ENCODE results near the gene SCARB1. TPM values are rescaled to one million over a fixed set of nuclear protein-coding genes. Genes with fewer than 3 reads are reported as not detected.

Gene SCARB1
- total RNA-seq, 1 donor from 2014 or later: 11.1 TPM

DNA sequence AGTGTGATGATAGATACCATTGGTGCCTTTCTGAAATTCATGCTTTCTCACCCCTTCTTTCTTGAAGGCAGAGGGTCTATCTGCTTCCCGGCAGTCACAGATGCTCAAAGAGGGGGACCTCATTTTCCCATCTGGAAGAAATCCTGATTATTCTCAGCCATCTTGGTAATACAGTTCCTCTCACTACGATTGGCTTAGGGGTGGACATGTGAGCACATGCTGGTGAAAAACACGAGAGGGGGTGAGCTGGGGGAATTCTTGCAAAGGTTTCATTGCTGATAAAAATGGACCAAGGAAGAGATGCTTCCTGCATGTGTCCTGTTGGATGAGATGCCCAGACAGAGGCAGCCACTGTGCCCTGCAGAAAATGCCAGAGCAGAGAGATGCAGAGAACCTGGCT, 13.8 kb upstream of the SCARB1 start:
- intact Hi-C loops (cut with micrococcal nuclease): no loop called here
- TF ChIP-seq, protein P1, sequence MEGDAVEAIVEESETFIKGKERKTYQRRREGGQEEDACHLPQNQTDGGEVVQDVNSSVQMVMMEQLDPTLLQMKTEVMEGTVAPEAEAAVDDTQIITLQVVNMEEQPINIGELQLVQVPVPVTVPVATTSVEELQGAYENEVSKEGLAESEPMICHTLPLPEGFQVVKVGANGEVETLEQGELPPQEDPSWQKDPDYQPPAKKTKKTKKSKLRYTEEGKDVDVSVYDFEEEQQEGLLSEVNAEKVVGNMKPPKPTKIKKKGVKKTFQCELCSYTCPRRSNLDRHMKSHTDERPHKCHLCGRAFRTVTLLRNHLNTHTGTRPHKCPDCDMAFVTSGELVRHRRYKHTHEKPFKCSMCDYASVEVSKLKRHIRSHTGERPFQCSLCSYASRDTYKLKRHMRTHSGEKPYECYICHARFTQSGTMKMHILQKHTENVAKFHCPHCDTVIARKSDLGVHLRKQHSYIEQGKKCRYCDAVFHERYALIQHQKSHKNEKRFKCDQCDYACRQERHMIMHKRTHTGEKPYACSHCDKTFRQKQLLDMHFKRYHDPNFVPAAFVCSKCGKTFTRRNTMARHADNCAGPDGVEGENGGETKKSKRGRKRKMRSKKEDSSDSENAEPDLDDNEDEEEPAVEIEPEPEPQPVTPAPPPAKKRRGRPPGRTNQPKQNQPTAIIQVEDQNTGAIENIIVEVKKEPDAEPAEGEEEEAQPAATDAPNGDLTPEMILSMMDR (IDR thresholded peaks at IDR 0.05; ENCODE audit: borderline replicate concordance): no peak
- Histone ChIP-seq H3K27ac (replicated peaks) (no peak overlapping the region), H3K9me3 (replicated peaks) (no peaks in the 10 kb centered on the region), H3K27me3 (ENCODE audit: low read depth) (no peaks in the 10 kb centered on the region), H3K4me1 (no peaks in the 10 kb centered on the region), H3K4me3 (no peak overlapping the region), H3K36me3 (no peaks in the 10 kb centered on the region)
- no peak for DNase-seq

DNA sequence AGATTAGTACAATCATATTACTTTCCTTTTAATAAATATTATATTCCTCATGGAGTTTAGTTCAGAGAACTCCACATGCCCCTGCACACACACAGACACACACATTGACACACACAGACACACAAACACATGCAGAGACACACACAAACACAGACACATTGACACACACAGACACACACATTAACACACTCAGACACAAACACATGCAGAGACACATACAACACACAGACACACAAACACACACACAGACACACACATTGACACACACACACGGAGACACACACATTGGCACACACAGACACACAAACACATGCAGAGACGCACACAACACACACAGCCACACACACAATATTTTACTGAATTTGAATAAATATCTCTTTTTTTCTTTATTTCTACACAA, 12.5 kb upstream of the SCARB1 start:
- Histone ChIP-seq H3K27me3 (ENCODE audit: low read depth) (no peaks in the 10 kb centered on the region), H3K36me3 (no peaks in the 10 kb centered on the region), H3K4me1 (no peaks in the 10 kb centered on the region), H3K9me3 (replicated peaks) (no peaks in the 10 kb centered on the region), H3K27ac (replicated peaks) (no peak overlapping the region), H3K4me3 (no peak overlapping the region)
- TF ChIP-seq, protein P1 (IDR thresholded peaks at IDR 0.05; ENCODE audit: borderline replicate concordance): no peak
- intact Hi-C loops (cut with micrococcal nuclease): no loop called here
- DNase-seq: no peak

DNA sequence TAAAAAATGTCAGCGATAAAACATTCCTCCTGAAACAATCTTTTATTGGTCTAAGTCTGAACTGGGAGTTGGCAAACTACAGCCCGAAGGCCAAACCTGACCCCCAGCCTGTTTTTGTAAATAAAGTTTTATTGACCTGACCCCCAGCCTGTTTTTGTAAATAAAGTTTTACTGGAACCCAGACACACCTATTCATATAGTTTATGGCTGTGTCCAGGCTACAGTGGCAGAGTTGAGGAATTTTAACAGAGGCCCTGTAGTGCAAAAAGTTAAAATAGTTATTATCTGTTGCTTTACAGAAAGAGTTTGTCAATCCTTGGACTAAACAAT, 12.1 kb upstream of the SCARB1 start:
- TF ChIP-seq, protein P1 (IDR thresholded peaks at IDR 0.05; ENCODE audit: borderline replicate concordance): no peak
- H3K4me3 ChIP-seq: no peak overlapping the region
- no peaks in the 10 kb centered on the region for H3K4me1 ChIP-seq
- intact Hi-C loops (cut with micrococcal nuclease): no loop called here
- no peaks in the 10 kb centered on the region for H3K36me3 ChIP-seq
- no peak overlapping the region for H3K27ac ChIP-seq (replicated peaks)
- DNase-seq: no peak
- no peaks in the 10 kb centered on the region for H3K27me3 ChIP-seq (ENCODE audit: low read depth)
- H3K9me3 ChIP-seq (replicated peaks): no peaks in the 10 kb centered on the region

DNA sequence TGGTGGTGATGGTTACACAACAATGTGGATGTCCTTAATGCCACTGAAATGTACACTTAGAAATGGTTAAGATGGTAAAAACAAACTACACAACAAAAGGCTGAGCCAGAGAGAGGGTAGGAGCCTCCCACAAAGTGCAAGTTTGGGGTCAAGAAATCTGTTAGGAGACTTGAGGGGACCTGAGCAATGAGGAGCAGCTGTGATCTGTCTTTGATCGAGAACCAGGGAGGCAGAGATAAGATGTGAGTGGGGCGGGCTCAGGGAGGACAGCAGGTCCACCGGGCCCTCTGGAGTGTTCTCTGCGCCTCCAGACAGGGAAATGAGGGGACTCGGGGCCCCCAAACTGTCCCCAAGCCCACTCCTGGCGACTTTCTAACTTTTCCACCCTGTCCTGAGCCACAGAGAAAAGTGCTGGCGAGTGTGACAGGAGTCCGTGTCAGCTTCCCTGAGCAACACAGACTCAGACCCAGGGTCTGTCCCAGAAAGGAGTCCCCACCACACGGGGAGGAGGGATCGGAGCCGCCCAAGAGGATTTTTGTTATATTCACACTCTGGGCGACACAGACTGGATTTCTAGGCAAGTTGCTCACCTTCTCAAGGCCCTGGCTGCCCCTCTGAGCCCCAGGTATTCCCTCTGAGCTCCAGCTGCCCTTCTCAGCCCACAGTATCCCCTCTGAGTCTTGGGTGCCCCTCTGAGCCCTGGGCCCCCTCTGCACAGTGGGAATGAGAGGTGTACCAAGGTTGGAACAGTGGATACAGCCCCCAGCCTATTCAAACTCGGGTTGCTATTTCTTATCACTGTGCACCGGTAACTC, 11.5 kb upstream of the SCARB1 start:
- Histone ChIP-seq H3K27ac (replicated peaks) (no peak overlapping the region), H3K4me1 (no peaks in the 10 kb centered on the region), H3K27me3 (ENCODE audit: low read depth) (no peaks in the 10 kb centered on the region), H3K9me3 (replicated peaks) (no peaks in the 10 kb centered on the region), H3K4me3 (no peak overlapping the region), H3K36me3 (no peaks in the 10 kb centered on the region)
- no peak for DNase-seq
- TF ChIP-seq, protein P1 (IDR thresholded peaks at IDR 0.05; ENCODE audit: borderline replicate concordance): no peak
- intact Hi-C loops (cut with micrococcal nuclease): no loop called here

DNA sequence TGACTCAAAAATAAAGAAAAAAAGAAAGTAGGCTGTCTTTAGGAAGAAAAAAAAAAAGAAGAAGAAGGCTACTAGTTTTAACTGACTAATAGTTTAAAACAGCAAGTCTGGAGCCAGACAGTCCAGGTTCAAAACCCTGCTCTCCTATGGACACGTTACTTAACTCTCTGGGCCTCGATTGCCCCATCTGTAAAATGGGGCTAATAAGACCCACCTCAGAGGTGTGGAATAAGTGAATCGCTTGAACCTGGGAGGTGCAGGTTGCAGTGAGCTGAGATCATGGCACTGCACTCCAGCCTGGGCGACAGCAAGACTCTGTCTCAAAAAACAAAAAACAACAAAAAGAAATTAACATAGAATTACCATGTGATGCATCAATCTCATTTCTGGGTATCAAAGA, 10.5 kb upstream of the SCARB1 start:
- DNase-seq: no peak
- TF ChIP-seq, protein P1 (IDR thresholded peaks at IDR 0.05; ENCODE audit: borderline replicate concordance): no peak
- H3K9me3 ChIP-seq (replicated peaks): no peaks in the 10 kb centered on the region
- intact Hi-C loops (cut with micrococcal nuclease): no loop called here
- no peak overlapping the region for H3K27ac ChIP-seq (replicated peaks)
- H3K27me3 ChIP-seq (ENCODE audit: low read depth): no peaks in the 10 kb centered on the region
- no peaks in the 10 kb centered on the region for H3K36me3 ChIP-seq
- no peak overlapping the region for H3K4me3 ChIP-seq
- H3K4me1 ChIP-seq: no peaks in the 10 kb centered on the region
